WERI-Rb-1 (cell line): ENCODE measurements around the gene CCDC33.

Source experiments
- DNase-seq: peaks from one replicate; pipeline ENCODE4 v3.0.0-alpha.2; 2020
- H3K27ac ChIP-seq: fragments of 250-450 bp; sonication (Bioruptor Pico); 2 replicates; pipeline ENCODE4 v1.5.1; 2020; ENCODE audit warnings: mild to moderate bottlenecking, moderate library complexity
- H3K27me3 ChIP-seq: fragments of 250-450 bp; sonication (Bioruptor Pico); 2 replicates; pipeline ENCODE4 v1.5.1; 2021; ENCODE audit warnings: mild to moderate bottlenecking, low read depth, moderate library complexity; ENCODE audit not compliant: insufficient read depth, severe bottlenecking
- H3K36me3 ChIP-seq: fragments of 250-450 bp; sonication (Bioruptor Pico); 2 replicates; pipeline ENCODE4 v1.5.1; 2020; ENCODE audit warnings: mild to moderate bottlenecking, moderate library complexity
- H3K4me3 ChIP-seq: 2 replicates; pipeline ENCODE4 v1.5.1; 2011; ENCODE audit warnings: low read depth, mild to moderate bottlenecking, control low read depth, low read length
- H3K9me3 ChIP-seq: fragments of 250-450 bp; sonication (Bioruptor Pico); 2 replicates; pipeline ENCODE4 v1.5.1; 2021; ENCODE audit warnings: mild to moderate bottlenecking, moderate library complexity; ENCODE audit not compliant: severe bottlenecking
- CTCF ChIP-seq: IDR thresholded peaks from 2 replicates; pipeline ENCODE4 v1.5.1; 2011; ENCODE audit warnings: low read depth, mild to moderate bottlenecking, control low read depth, inconsistent platforms, low read length

Gene CCDC33

GRCh38 chr15:74317820-74318375 lies 81.8 kb downstream of the CCDC33 start:
- no peak overlapping the region for H3K4me3 ChIP-seq
- no peaks in the 10 kb centered on the region for H3K36me3 ChIP-seq
- TF ChIP-seq CTCF: no peak
- peak overlapping the region; percentile 28 for H3K27ac ChIP-seq
- DNase-seq: peak; percentile 54
- no peaks in the 10 kb centered on the region for H3K9me3 ChIP-seq
- H3K27me3 ChIP-seq: no peaks in the 10 kb centered on the region

GRCh38 chr15:74318376-74319137 lies 82.4 kb downstream of the CCDC33 start:
- no peak for DNase-seq
- no peaks in the 10 kb centered on the region for H3K27me3 ChIP-seq
- H3K9me3 ChIP-seq: no peaks in the 10 kb centered on the region
- no peak overlapping the region for H3K4me3 ChIP-seq
- no peak for TF ChIP-seq CTCF
- peak overlapping the region; percentile 28 for H3K27ac ChIP-seq
- H3K36me3 ChIP-seq: no peaks in the 10 kb centered on the region

GRCh38 chr15:74319138-74319460 lies 83.0 kb downstream of the CCDC33 start:
- H3K27ac ChIP-seq: peak overlapping the region; percentile 31
- H3K27me3 ChIP-seq: no peaks in the 10 kb centered on the region
- no peak for DNase-seq
- no peaks in the 10 kb centered on the region for H3K36me3 ChIP-seq
- no peak overlapping the region for H3K4me3 ChIP-seq
- no peaks in the 10 kb centered on the region for H3K9me3 ChIP-seq
- no peak for TF ChIP-seq CTCF

GRCh38 chr15:74319596-74320351 lies 83.6 kb downstream of the CCDC33 start:
- peak; percentile 21 for DNase-seq
- no peaks in the 10 kb centered on the region for H3K36me3 ChIP-seq
- H3K27ac ChIP-seq: peak overlapping the region; percentile 60
- no peaks in the 10 kb centered on the region for H3K27me3 ChIP-seq
- H3K9me3 ChIP-seq: no peaks in the 10 kb centered on the region
- TF ChIP-seq CTCF: no peak
- H3K4me3 ChIP-seq: no peak overlapping the region

GRCh38 chr15:74320352-74321247 lies 84.5 kb downstream of the CCDC33 start:
- H3K9me3 ChIP-seq: no peaks in the 10 kb centered on the region
- DNase-seq: peak; percentile 95
- no peaks in the 10 kb centered on the region for H3K36me3 ChIP-seq
- peak overlapping the region; percentile 60 for H3K27ac ChIP-seq
- TF ChIP-seq CTCF: peak; percentile 87
- H3K4me3 ChIP-seq: no peak overlapping the region
- H3K27me3 ChIP-seq: no peaks in the 10 kb centered on the region
